Measurements from ENCODE around the gene CPB1.

CPB1 gene

GRCh38 chr3:148861277-148861869 lies 33.8 kb downstream of the CPB1 start:
- Histone ChIP-seq H3K9ac (no peak overlapping the region), H3K4me2 (no peak overlapping the region), H3K27me3 (ENCODE audit: insufficient read depth, low read depth) (no peaks in the 10 kb centered on the region), H2AFZ (ENCODE audit: low read depth) (no peak overlapping the region), H3K27ac (no peak overlapping the region), H3K36me3 (ENCODE audit: insufficient read depth) (no peaks in the 10 kb centered on the region), H3K79me2 (ENCODE audit: insufficient read depth, low read depth) (no peaks in the 10 kb centered on the region), H3K4me3 (IDR thresholded peaks at IDR 0.05; ENCODE audit: insufficient read depth, low read depth, low read length) (no peak overlapping the region), H4K20me1 (ENCODE audit: insufficient read depth) (no peaks in the 10 kb centered on the region), H3K4me1 (ENCODE audit: low read depth, poor library complexity, severe bottlenecking) (no peaks in the 10 kb centered on the region)
- TF ChIP-seq, protein P1, sequence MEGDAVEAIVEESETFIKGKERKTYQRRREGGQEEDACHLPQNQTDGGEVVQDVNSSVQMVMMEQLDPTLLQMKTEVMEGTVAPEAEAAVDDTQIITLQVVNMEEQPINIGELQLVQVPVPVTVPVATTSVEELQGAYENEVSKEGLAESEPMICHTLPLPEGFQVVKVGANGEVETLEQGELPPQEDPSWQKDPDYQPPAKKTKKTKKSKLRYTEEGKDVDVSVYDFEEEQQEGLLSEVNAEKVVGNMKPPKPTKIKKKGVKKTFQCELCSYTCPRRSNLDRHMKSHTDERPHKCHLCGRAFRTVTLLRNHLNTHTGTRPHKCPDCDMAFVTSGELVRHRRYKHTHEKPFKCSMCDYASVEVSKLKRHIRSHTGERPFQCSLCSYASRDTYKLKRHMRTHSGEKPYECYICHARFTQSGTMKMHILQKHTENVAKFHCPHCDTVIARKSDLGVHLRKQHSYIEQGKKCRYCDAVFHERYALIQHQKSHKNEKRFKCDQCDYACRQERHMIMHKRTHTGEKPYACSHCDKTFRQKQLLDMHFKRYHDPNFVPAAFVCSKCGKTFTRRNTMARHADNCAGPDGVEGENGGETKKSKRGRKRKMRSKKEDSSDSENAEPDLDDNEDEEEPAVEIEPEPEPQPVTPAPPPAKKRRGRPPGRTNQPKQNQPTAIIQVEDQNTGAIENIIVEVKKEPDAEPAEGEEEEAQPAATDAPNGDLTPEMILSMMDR (conservative IDR thresholded peaks at IDR 0.05; ENCODE audit: low read depth, low read length) = peak; percentile 93

DNA sequence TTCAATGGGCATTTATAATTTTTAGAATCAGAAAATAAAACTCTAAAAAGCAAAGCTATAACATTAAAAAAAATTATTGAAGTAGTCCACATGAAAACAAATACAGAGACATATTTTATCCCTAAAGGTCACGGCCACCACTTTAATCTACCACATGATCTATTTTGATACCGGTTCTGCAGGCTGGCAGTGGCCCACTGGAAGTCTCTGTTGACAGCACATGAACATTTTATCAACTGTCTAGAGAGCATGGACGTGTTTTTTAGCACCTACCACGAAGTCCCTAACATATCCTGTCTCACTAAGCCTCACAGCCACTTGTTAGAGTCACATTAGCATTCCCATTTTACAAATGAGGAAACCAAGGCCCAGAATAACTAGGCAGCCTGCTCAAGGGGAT lies 35.7 kb downstream of the CPB1 start:
- Histone ChIP-seq H3K36me3 (ENCODE audit: insufficient read depth) (no peaks in the 10 kb centered on the region), H3K27me3 (ENCODE audit: insufficient read depth, low read depth) (no peaks in the 10 kb centered on the region), H3K4me2 (no peak overlapping the region), H3K4me3 (IDR thresholded peaks at IDR 0.05; ENCODE audit: insufficient read depth, low read depth, low read length) (no peak overlapping the region), H3K9ac (no peak overlapping the region), H3K79me2 (ENCODE audit: insufficient read depth, low read depth) (no peaks in the 10 kb centered on the region), H3K4me1 (ENCODE audit: low read depth, poor library complexity, severe bottlenecking) (no peaks in the 10 kb centered on the region), H3K27ac (no peak overlapping the region), H4K20me1 (ENCODE audit: insufficient read depth) (no peaks in the 10 kb centered on the region), H2AFZ (ENCODE audit: low read depth) (no peak overlapping the region)
- TF ChIP-seq, protein P1 (conservative IDR thresholded peaks at IDR 0.05; ENCODE audit: low read depth, low read length) = no peak

- TF ChIP-seq, protein P1 (conservative IDR thresholded peaks at IDR 0.05; ENCODE audit: low read depth, low read length) = no peak
- H3K4me1 ChIP-seq (ENCODE audit: low read depth, poor library complexity, severe bottlenecking) = no peaks in the 10 kb centered on the region
Measured at GRCh38 chr3:148863814-148864213, 36.2 kb downstream of the CPB1 start.

GRCh38 chr3:148865049-148865448 lies 37.4 kb downstream of the CPB1 start, which contains the start of gene CPA3:
Gene CPA3 (plus strand): TSS chr3:148865296. CDS start chr3:148865308, 12 bp downstream.
- Histone ChIP-seq H4K20me1 (ENCODE audit: insufficient read depth) (no peaks in the 10 kb centered on the region), H3K36me3 (ENCODE audit: insufficient read depth) (no peaks in the 10 kb centered on the region), H3K4me1 (ENCODE audit: low read depth, poor library complexity, severe bottlenecking) (no peaks in the 10 kb centered on the region), H3K4me3 (IDR thresholded peaks at IDR 0.05; ENCODE audit: insufficient read depth, low read depth, low read length) (no peak within 1 kb of the TSS), H3K9ac (no peak within 1 kb of the TSS), H3K27ac (no peak within 1 kb of the TSS), H3K4me2 (no peak within 1 kb of the TSS), H3K79me2 (ENCODE audit: insufficient read depth, low read depth) (no peaks in the 10 kb centered on the region), H3K27me3 (ENCODE audit: insufficient read depth, low read depth) (no peaks in the 10 kb centered on the region), H2AFZ (ENCODE audit: low read depth) (no peak within 1 kb of the TSS)
- TF ChIP-seq, protein P1 (conservative IDR thresholded peaks at IDR 0.05; ENCODE audit: low read depth, low read length) = no peak

More at GRCh38 chr3:148863814-148864213, 36.2 kb downstream of the CPB1 start:
- Histone ChIP-seq H3K4me2 (no peak overlapping the region), H3K36me3 (ENCODE audit: insufficient read depth) (no peaks in the 10 kb centered on the region), H4K20me1 (ENCODE audit: insufficient read depth) (no peaks in the 10 kb centered on the region), H2AFZ (ENCODE audit: low read depth) (no peak overlapping the region), H3K27me3 (ENCODE audit: insufficient read depth, low read depth) (no peaks in the 10 kb centered on the region), H3K9ac (no peak overlapping the region), H3K27ac (no peak overlapping the region), H3K79me2 (ENCODE audit: insufficient read depth, low read depth) (no peaks in the 10 kb centered on the region), H3K4me3 (IDR thresholded peaks at IDR 0.05; ENCODE audit: insufficient read depth, low read depth, low read length) (no peak overlapping the region)
